Neural cell (in vitro differentiated cells): ENCODE data around the gene SH3RF1. TPM values are rescaled to one million over a fixed set of nuclear protein-coding genes. Genes with fewer than 3 reads are reported as not detected.

Source experiments
- H2AFZ ChIP-seq: fragments of 200-600, 300-800 bp; sonication (generic), shearing (Covaris generic); 2 replicates; pipeline ENCODE4 v1.6.0; 2014; ENCODE audit warnings: low read depth, mild to moderate bottlenecking, antibody characterized with exemption, low read length, moderate library complexity
- H3F3A ChIP-seq: fragments of 200-600 bp; shearing (Covaris generic); 2 replicates; pipeline ENCODE4 v1.6.1; 2016; ENCODE audit warnings: mild to moderate bottlenecking, moderate library complexity, mixed read lengths, antibody characterized with exemption, low read length; ENCODE audit not compliant: insufficient read depth, poor library complexity, severe bottlenecking
- H3K27ac ChIP-seq: fragments of 200-600, 300-800 bp; sonication (generic), shearing (Covaris generic); 2 replicates; pipeline ENCODE4 v1.5.1; 2014; ENCODE audit warnings: mild to moderate bottlenecking, low read length, moderate library complexity
- H3K27me3 ChIP-seq: fragments of 300-800, 200-600 bp; sonication (generic), shearing (Covaris generic); 2 replicates; pipeline ENCODE4 v1.6.0; 2014; ENCODE audit warnings: mild to moderate bottlenecking, low read depth, low read length, moderate library complexity; ENCODE audit not compliant: insufficient read depth
- H3K36me3 ChIP-seq: fragments of 300-800, 200-600 bp; sonication (generic), shearing (Covaris generic); 2 replicates; pipeline ENCODE4 v1.5.1; 2014; ENCODE audit warnings: mild to moderate bottlenecking, antibody characterized with exemption, low read length, moderate library complexity; ENCODE audit not compliant: insufficient read depth
- H3K4me2 ChIP-seq: fragments of 300-800, 200-600 bp; sonication (generic), shearing (Covaris generic); 2 replicates; pipeline ENCODE4 v1.6.0; 2014; ENCODE audit warnings: mild to moderate bottlenecking, low read length
- H3K4me3 ChIP-seq: fragments of 300-800, 200-600 bp; sonication (generic), shearing (Covaris generic); 2 replicates; pipeline ENCODE4 v1.5.1; 2014; ENCODE audit warnings: mild to moderate bottlenecking, low read length, moderate library complexity
- H3K79me2 ChIP-seq: fragments of 200-600 bp; shearing (Covaris generic); replicated peaks from 2 replicates; pipeline ENCODE4 v1.6.0; 2014; ENCODE audit warnings: mild to moderate bottlenecking, low read length, moderate library complexity; ENCODE audit not compliant: insufficient read depth
- H3K9ac ChIP-seq: fragments of 300-800, 200-600 bp; sonication (generic), shearing (Covaris generic); 2 replicates; pipeline ENCODE4 v1.6.1; 2016; ENCODE audit warnings: mild to moderate bottlenecking, low read length, mixed read lengths
- H3K9me2 ChIP-seq: fragments of 200-600 bp; shearing (Covaris generic); 2 replicates; pipeline ENCODE4 v1.6.1; 2016; ENCODE audit warnings: mild to moderate bottlenecking, low read length, mixed read lengths; ENCODE audit not compliant: insufficient read depth
- H3K9me3 ChIP-seq: fragments of 200-600, 300-800 bp; sonication (generic), shearing (Covaris generic); 2 replicates; pipeline ENCODE4 v1.6.1; 2016; ENCODE audit warnings: mild to moderate bottlenecking, mixed run types, low read length, moderate library complexity, mixed read lengths
- H4K20me1 ChIP-seq: fragments of 200-600 bp; shearing (Covaris generic); 2 replicates; pipeline ENCODE4 v1.6.1; 2016; ENCODE audit warnings: mild to moderate bottlenecking, mixed run types; ENCODE audit not compliant: insufficient read depth
- EP300 ChIP-seq: fragments of 450-650 bp; conservative IDR thresholded peaks from 2 replicates; pipeline ENCODE4 v1.6.1; 2014; ENCODE audit warnings: antibody characterized with exemption, mild to moderate bottlenecking, moderate library complexity; ENCODE audit not compliant: poor library complexity, severe bottlenecking
- EZH2 ChIP-seq: fragments of 200-600, 300-800 bp; shearing (Covaris generic), sonication (generic); IDR thresholded peaks from 2 replicates; pipeline ENCODE4 v1.6.1; 2014; ENCODE audit warnings: antibody characterized with exemption, low read length, borderline replicate concordance, mild to moderate bottlenecking; ENCODE audit not compliant: insufficient read depth, poor library complexity, severe bottlenecking
- MXI1 ChIP-seq: fragments of 450-650 bp; conservative IDR thresholded peaks from 2 replicates; pipeline ENCODE4 v1.6.1; 2014; ENCODE audit warnings: antibody characterized with exemption, mild to moderate bottlenecking; ENCODE audit not compliant: poor library complexity, severe bottlenecking
- POLR2AphosphoS5 ChIP-seq: IDR thresholded peaks from 2 replicates; pipeline ENCODE4 v1.6.1; 2012
- RAD21 ChIP-seq: fragments of 450-650 bp; conservative IDR thresholded peaks from 2 replicates; pipeline ENCODE4 v1.6.1; 2014; ENCODE audit warnings: antibody characterized with exemption, mild to moderate bottlenecking, moderate library complexity
- SMC3 ChIP-seq: fragments of 450-650 bp; conservative IDR thresholded peaks from 2 replicates; pipeline ENCODE4 v1.6.1; 2014; ENCODE audit warnings: antibody characterized with exemption, mild to moderate bottlenecking, moderate library complexity; ENCODE audit not compliant: poor library complexity
- TAF1 ChIP-seq: IDR thresholded peaks from 2 replicates; pipeline ENCODE4 v1.6.1; 2012; ENCODE audit warnings: low read depth
- polyA plus RNA-seq: library from polyadenylated mRNA; depleted of rRNA; stranded (reverse); fragments of >200 nt; gene quantifications from 2 replicates; pipeline ENCODE4 v1.2.3, GENCODE V29; 2014
- TF ChIP-seq, protein P1 (sequence below): fragments of 450-650 bp; IDR thresholded peaks from 2 replicates; pipeline ENCODE4 v1.5.1; 2014; ENCODE audit warnings: antibody characterized with exemption, mild to moderate bottlenecking, moderate library complexity; ENCODE audit not compliant: poor library complexity, severe bottlenecking
- TF ChIP-seq, protein P2 (sequence below): IDR thresholded peaks from 2 replicates; pipeline ENCODE4 v1.6.1; 2012; ENCODE audit warnings: borderline replicate concordance

Gene SH3RF1
- polyA plus RNA-seq, 1 donor from 2014 or later: 3.1 TPM

DNA sequence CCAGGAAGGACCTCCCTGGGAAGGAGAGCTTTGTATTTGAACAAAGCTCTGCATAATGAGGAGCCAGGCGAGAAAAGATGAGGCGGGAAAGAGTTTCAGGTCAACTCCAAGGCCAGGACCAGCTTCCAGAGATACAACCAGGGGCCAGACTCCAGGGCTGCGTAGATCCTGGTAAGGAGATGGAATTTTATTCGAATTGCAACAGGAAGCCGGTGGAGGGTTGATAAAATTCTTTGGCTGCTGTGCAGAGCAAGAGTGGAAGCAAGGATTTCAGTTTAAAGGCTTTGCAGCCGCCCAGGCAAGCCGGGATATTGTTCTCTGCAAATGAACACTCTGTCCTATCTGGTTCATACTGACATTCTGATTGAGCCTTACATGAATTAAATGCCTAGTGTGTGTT is 220.5 kb downstream of the SH3RF1 start:
- H4K20me1 ChIP-seq: no peaks in the 10 kb centered on the region

DNA sequence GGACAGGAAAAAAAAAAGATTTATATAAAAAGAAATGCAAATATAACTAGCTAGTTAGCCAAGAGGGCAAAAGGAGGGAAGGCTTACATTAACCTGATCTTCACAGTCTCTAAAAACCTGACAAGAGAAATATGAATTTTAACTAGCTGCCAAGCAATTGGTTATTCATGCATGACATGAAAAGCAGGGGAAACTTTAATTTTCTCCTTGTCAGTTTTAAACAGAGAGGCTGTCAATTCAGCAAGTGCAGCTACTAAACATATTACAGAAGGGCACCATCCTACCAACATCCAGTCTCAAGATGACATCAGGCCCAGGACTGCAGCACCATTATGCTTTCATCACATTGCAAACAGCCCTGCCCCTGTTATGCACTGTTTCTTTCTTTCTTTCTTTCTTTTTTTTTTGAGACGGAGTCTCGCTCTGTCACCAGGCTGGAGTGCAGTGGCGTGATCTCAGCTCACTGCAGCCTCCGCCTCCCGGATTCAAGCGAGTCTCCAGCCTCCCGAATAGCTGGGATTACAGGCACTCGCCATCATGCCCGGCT is 221.8 kb downstream of the SH3RF1 start:
- H3K36me3 ChIP-seq: no peaks in the 10 kb centered on the region
- H2AFZ ChIP-seq: no peak overlapping the region
- peak overlapping the region; percentile 70 for H3K27ac ChIP-seq
- peak overlapping the region; percentile 32 for H3K4me3 ChIP-seq
- H3K9ac ChIP-seq: peak overlapping the region; percentile 34
- H3K9me3 ChIP-seq: no peaks in the 10 kb centered on the region
- H3K27me3 ChIP-seq: no peaks in the 10 kb centered on the region
- H3F3A ChIP-seq: no peaks in the 10 kb centered on the region
- H3K9me2 ChIP-seq: no peaks in the 10 kb centered on the region
- H3K79me2 ChIP-seq: no peaks in the 10 kb centered on the region
- no peaks in the 10 kb centered on the region for H4K20me1 ChIP-seq
- TF ChIP-seq TAF1: no peak
- TF ChIP-seq POLR2AphosphoS5: peak; percentile 52
- TF ChIP-seq, protein P1, sequence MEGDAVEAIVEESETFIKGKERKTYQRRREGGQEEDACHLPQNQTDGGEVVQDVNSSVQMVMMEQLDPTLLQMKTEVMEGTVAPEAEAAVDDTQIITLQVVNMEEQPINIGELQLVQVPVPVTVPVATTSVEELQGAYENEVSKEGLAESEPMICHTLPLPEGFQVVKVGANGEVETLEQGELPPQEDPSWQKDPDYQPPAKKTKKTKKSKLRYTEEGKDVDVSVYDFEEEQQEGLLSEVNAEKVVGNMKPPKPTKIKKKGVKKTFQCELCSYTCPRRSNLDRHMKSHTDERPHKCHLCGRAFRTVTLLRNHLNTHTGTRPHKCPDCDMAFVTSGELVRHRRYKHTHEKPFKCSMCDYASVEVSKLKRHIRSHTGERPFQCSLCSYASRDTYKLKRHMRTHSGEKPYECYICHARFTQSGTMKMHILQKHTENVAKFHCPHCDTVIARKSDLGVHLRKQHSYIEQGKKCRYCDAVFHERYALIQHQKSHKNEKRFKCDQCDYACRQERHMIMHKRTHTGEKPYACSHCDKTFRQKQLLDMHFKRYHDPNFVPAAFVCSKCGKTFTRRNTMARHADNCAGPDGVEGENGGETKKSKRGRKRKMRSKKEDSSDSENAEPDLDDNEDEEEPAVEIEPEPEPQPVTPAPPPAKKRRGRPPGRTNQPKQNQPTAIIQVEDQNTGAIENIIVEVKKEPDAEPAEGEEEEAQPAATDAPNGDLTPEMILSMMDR: no peak
- no peak for TF ChIP-seq SMC3
- peak; percentile 84 for TF ChIP-seq EP300
- TF ChIP-seq, protein P2, sequence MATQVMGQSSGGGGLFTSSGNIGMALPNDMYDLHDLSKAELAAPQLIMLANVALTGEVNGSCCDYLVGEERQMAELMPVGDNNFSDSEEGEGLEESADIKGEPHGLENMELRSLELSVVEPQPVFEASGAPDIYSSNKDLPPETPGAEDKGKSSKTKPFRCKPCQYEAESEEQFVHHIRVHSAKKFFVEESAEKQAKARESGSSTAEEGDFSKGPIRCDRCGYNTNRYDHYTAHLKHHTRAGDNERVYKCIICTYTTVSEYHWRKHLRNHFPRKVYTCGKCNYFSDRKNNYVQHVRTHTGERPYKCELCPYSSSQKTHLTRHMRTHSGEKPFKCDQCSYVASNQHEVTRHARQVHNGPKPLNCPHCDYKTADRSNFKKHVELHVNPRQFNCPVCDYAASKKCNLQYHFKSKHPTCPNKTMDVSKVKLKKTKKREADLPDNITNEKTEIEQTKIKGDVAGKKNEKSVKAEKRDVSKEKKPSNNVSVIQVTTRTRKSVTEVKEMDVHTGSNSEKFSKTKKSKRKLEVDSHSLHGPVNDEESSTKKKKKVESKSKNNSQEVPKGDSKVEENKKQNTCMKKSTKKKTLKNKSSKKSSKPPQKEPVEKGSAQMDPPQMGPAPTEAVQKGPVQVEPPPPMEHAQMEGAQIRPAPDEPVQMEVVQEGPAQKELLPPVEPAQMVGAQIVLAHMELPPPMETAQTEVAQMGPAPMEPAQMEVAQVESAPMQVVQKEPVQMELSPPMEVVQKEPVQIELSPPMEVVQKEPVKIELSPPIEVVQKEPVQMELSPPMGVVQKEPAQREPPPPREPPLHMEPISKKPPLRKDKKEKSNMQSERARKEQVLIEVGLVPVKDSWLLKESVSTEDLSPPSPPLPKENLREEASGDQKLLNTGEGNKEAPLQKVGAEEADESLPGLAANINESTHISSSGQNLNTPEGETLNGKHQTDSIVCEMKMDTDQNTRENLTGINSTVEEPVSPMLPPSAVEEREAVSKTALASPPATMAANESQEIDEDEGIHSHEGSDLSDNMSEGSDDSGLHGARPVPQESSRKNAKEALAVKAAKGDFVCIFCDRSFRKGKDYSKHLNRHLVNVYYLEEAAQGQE: no peak
- no peak for TF ChIP-seq RAD21
- no peak for TF ChIP-seq MXI1
- peak overlapping the region; percentile 38 for H3K4me2 ChIP-seq

More for the DNA sequence above, 220.5 kb downstream of the SH3RF1 start:
- Histone ChIP-seq H3F3A (no peaks in the 10 kb centered on the region), H3K9me3 (no peaks in the 10 kb centered on the region), H3K9ac (no peak overlapping the region), H3K27me3 (no peaks in the 10 kb centered on the region), H3K4me2 (no peak overlapping the region), H3K27ac (no peak overlapping the region), H3K4me3 (no peak overlapping the region), H2AFZ (no peak overlapping the region), H3K79me2 (no peaks in the 10 kb centered on the region), H3K36me3 (no peaks in the 10 kb centered on the region), H3K9me2 (no peaks in the 10 kb centered on the region)
- TF ChIP-seq TAF1 (no peak), EZH2 (no peak), POLR2AphosphoS5 (no peak), RAD21 (no peak), MXI1 (no peak)
- TF ChIP-seq, protein P1: no peak
- TF ChIP-seq, protein P2: no peak
